ENCODE measurements around the gene SNX22.

GRCh38 chr15:64182859-64183370 lies 31.4 kb downstream of the SNX22 start:
- TF ChIP-seq HDAC2 (IDR thresholded peaks at IDR 0.05), result no peak
- no peak for TF ChIP-seq CTCF (IDR thresholded peaks at IDR 0.05)
- TF ChIP-seq KDM1A (IDR thresholded peaks at IDR 0.05; ENCODE audit: low read depth), result no peak
- no peak for TF ChIP-seq RNF2 (IDR thresholded peaks at IDR 0.05; ENCODE audit: borderline replicate concordance, low read depth)
- no peak for TF ChIP-seq POLR2A (IDR thresholded peaks at IDR 0.05; ENCODE audit: low read length)
- no peak for TF ChIP-seq USF2 (IDR thresholded peaks at IDR 0.05)
- no peak for TF ChIP-seq RARB (CRISPR knock-in tag; IDR thresholded peaks at IDR 0.05)
- TF ChIP-seq ZNF302 (CRISPR knock-in tag; IDR thresholded peaks at IDR 0.05), result no peak
- TF ChIP-seq CEBPB (IDR thresholded peaks at IDR 0.05), result no peak
- TF ChIP-seq ZFP36 (IDR thresholded peaks at IDR 0.05; ENCODE audit: borderline replicate concordance, partially characterized antibody), result no peak

Data from A549 (cell line).